Measurements from ENCODE around the gene PTCD3. TPM values are rescaled to one million over a fixed set of nuclear protein-coding genes. Genes with fewer than 3 reads are reported as not detected.

Gene PTCD3
- total and polyA plus RNA-seq, 2 of the 4 experiments (the other 2 are of a cell fraction): 44.0 to 48.9 TPM

DNA sequence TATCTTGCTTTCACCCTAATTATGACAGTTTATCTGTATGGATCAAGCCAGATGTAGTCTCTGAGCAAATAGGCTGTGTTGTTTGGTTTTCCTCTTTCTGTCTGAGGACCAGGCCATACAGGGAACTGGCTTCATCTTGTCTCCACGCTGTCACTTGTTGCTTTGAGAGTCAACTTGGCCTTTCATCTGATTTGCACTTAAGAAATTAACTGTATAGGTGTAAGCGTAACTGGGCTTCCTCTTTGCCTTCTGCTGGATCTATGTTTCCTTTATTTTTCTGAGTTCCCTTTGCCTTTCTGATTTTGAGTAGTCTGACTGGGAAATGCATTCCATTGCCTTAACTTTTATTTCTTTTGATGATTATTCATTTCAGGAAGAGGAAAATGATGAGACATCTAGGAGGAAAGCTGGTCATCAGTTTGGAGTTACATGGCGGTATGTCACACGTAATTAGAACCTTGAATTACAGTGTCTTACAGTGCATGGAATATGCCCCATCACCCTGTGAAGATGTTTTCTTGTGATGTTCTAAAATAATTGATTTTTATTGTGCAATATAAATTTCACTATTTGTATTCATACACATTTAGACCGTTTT is 17.4 kb downstream of the PTCD3 start:
- CTCF ChIA-PET: no interaction called here
- Histone ChIP-seq H3K9me3 (ENCODE audit: control insufficient read depth, insufficient read depth, low read length) (no peaks in the 10 kb centered on the region), H2AK9ac (replicated peaks; ENCODE audit: low read depth, low read length, poor library complexity) (no peak overlapping the region), H3K9me1 (ENCODE audit: insufficient read depth, low read length) (no peaks in the 10 kb centered on the region), H2BK5ac (ENCODE audit: low read depth, low read length, poor library complexity, severe bottlenecking) (no peak overlapping the region), H2AFZ (replicated peaks; ENCODE audit: low read length, poor library complexity) (no peak overlapping the region), H3K79me1 (ENCODE audit: low read depth in 1 of 2, low read length in 2 of 2) (peaks cover 10 to 11% of the 10 kb centered on the region in 2 experiments; a peak in 3 of 4 replicates), H4K91ac (ENCODE audit: insufficient read depth, low read depth, low read length) (no peak overlapping the region), H3K14ac (replicated peaks; ENCODE audit: low read depth, low read length) (no peak overlapping the region), H2BK15ac (ENCODE audit: low read depth, low read length) (no peak overlapping the region), H3K23ac (ENCODE audit: low read depth, low read length) (no peak overlapping the region; the same call in 1 of the 2 replicates), H3K4ac (ENCODE audit: low read depth, low read length) (no peak overlapping the region), H2BK120ac (ENCODE audit: low read depth, low read length) (no peak overlapping the region), H3K36me3 (ENCODE audit: control insufficient read depth, insufficient read depth, low read length) (peaks cover 61% of the 10 kb centered on the region), H3K9ac (ENCODE audit: low read depth, low read length) (no peak overlapping the region), H2AK5ac (ENCODE audit: low read depth, low read length) (no peak overlapping the region), H4K8ac (ENCODE audit: low read depth in 2 of 2, low read length in 2 of 2) (no peak overlapping the region), H4K5ac (ENCODE audit: low read depth, low read length) (no peak overlapping the region), H3K56ac (ENCODE audit: extremely low read depth, insufficient read depth, low read length) (no peak overlapping the region), H3K18ac (ENCODE audit: low read depth, low read length) (no peak overlapping the region), H3K4me1 (ENCODE audit: control insufficient read depth, insufficient read depth, low read length) (no peaks in the 10 kb centered on the region), H3K27me3 (ENCODE audit: control insufficient read depth, insufficient read depth, low read length) (no peaks in the 10 kb centered on the region), H4K20me1 (ENCODE audit: insufficient read depth, low read length) (no peaks in the 10 kb centered on the region), H3K27ac (ENCODE audit: insufficient read depth, low read length) (no peak overlapping the region), H3K4me2 (ENCODE audit: low read depth, low read length) (no peak overlapping the region), H2BK20ac (ENCODE audit: low read depth, low read length) (no peak overlapping the region), H3K4me3 (ENCODE audit: insufficient read depth, low read depth, low read length) (no peak overlapping the region)
- ATAC-seq (ENCODE audit: low read depth) (no peak), DNase-seq (no peak)
- intact Hi-C loops (cut with micrococcal nuclease) (no loop called here), dilution Hi-C loops (cut with HindIII; ENCODE audit: low sequenced_read_pairs, unreplicated experiment) (no loop called here), in situ Hi-C loops (cut with MboI; ENCODE audit: low sequenced_read_pairs) (no loop called here)
- POLR2A ChIA-PET (ENCODE audit: unreplicated experiment): no interaction called here
- whole genome bisulfite sequencing, 2 experiments (ENCODE audit: extremely low coverage in 2 of 2, insufficient read length in 1 of 2): 100% methylated on average over 1 of the region's 5 CpGs; no CpG with 5 or more reads in 1 of the 2 experiments
- no TSS peak for BruUV-seq (replicated peaks)
- TF ChIP-seq RFX5 (IDR thresholded peaks at IDR 0.05; ENCODE audit: low read depth, low read length) (no peak), MXI1 (IDR thresholded peaks at IDR 0.05; ENCODE audit: borderline replicate concordance, low read depth, low read length) (no peak)
